ENCODE measurements around the gene TPM3. TPM values are rescaled to one million over a fixed set of nuclear protein-coding genes. Genes with fewer than 3 reads are reported as not detected.
"Not testable (repeated sequence)": the region's sequence is repeated elsewhere in the genome, so short reads cannot be mapped to it uniquely, and the experiment has no call there.

Gene TPM3
- total and polyA plus RNA-seq, 7 donors: 68.1 to 456 (median 175) TPM

DNA sequence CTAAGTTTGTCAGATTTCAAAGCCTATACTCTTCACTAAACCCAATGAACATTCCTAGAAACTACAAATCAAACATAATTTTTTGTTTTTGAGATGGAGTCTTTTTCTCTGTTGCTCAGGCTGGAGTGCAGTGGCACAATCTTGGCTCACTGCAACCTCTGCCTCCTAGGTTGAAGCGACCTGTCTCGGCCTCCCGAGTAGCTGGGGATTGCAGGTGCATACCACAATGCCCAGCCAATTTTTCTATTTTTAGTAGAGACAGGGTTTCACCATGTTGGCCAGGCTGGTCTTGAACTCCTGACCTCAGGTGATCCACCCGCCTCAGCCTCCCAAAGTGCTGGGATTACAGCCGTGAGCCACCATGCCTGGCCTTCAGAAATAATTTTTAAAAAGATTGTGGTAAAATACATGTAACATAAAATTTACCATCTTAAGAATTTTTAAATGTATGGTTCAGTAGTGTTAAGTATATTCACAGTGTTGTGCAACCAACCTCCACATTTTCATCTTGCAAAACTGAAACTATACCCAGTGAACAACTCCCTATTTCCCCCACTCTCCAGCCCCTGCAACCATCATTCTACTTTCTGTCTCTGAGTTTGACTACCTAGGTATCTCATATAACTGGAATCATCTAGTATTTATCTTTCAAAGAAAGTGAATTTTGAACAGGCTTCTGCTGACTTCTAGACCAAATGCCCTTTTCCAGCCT, 16.9 kb upstream of the TPM3 start:
- no peaks in the 10 kb centered on the region for H3K4me1 ChIP-seq
- H3K4me3 ChIP-seq: no peak overlapping the region
- DNase-seq: no peak
- 92 to 96% methylated on average over 5 of the region's 5 CpGs for WGBS, 2 donors
- no peak overlapping the region for H3K27ac ChIP-seq
- intact Hi-C loops (cut with DNase I): no loop called here
- H3K27me3 ChIP-seq: no peaks in the 10 kb centered on the region
- H3K9me3 ChIP-seq: no peaks in the 10 kb centered on the region
- TF ChIP-seq EP300 (IDR thresholded peaks at IDR 0.05): no peak
- no peak for TF ChIP-seq CTCF (IDR thresholded peaks at IDR 0.05)
- no peak for TF ChIP-seq POLR2A (IDR thresholded peaks at IDR 0.05)
- no peak for TF ChIP-seq POLR2AphosphoS5 (IDR thresholded peaks at IDR 0.05)
- H3K36me3 ChIP-seq: peaks cover 62 to 88% (median 67%) of the 10 kb centered on the region in 4 donors

DNA sequence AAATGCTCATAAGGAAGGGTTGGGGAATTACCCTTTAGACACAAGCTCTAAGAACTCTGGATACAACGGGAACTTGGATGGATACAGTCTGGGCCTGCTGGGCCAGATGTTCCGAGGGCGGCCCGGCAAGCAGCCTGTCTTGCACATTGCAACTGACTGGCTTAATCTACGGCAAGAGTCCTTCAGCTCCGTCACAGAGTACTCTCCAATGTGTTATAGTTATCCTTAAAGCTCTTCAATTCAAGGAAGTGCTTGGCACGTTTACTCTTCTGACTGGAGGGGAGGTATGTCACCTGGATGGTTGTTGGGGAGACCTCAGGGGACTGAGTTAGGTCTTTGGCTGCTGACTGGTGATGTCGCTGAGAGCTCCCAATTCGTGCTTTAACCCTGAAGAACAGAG, 15.4 kb upstream of the TPM3 start:
- H3K27me3 ChIP-seq: no peaks in the 10 kb centered on the region
- no peak overlapping the region for H3K4me3 ChIP-seq
- TF ChIP-seq EP300 (IDR thresholded peaks at IDR 0.05): no peak
- no peak for TF ChIP-seq POLR2AphosphoS5 (IDR thresholded peaks at IDR 0.05)
- TF ChIP-seq POLR2A (IDR thresholded peaks at IDR 0.05): no peak
- no peak for TF ChIP-seq CTCF (IDR thresholded peaks at IDR 0.05)
- no peaks in the 10 kb centered on the region for H3K4me1 ChIP-seq
- DNase-seq: no peak
- no peak overlapping the region for H3K27ac ChIP-seq
- H3K36me3 ChIP-seq: peaks cover 48 to 72% (median 53%) of the 10 kb centered on the region in 4 donors
- 88 to 89% methylated on average over 9 of the region's 9 CpGs for WGBS, 2 donors
- H3K9me3 ChIP-seq: no peaks in the 10 kb centered on the region
- intact Hi-C loops (cut with DNase I): no loop called here

DNA sequence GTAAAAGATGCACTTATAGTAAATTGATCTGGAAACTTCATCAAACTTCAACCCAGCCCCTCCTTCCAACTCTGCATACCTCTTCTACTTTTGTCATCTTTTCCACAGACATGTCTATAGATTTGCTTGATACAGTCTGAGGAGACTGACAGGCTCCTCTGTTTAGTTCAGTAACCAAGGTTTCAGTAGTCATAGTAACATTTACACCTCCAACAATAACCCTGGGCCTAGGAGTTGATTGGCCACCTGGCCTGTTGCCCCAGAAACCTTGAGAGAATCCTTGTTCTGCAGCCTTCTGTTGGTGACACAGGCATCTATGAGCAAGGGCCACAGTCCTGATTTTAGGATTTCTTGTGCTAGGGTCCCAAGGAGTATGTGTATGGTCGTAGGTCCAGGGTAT, 14.3 kb upstream of the TPM3 start, which contains the start of gene CFAP141:
TSS of gene CFAP141 (minus strand) at position 138 of the 400 bp plus-strand sequence. CDS start at position 112, 26 bp downstream.
- H3K27me3 ChIP-seq: no peaks in the 10 kb centered on the region
- 87 to 91% methylated on average over 1 of the region's 1 CpG for WGBS, 2 donors
- H3K4me3 ChIP-seq: no peak within 1 kb of the TSS
- DNase-seq: no peak
- intact Hi-C loops (cut with DNase I): no loop called here
- H3K27ac ChIP-seq: no peak within 1 kb of the TSS
- no peak for TF ChIP-seq POLR2AphosphoS5 (IDR thresholded peaks at IDR 0.05)
- TF ChIP-seq POLR2A (IDR thresholded peaks at IDR 0.05): no peak
- no peaks in the 10 kb centered on the region for H3K4me1 ChIP-seq
- no peaks in the 10 kb centered on the region for H3K9me3 ChIP-seq
- peaks cover 38 to 62% (median 43%) of the 10 kb centered on the region in 4 donors for H3K36me3 ChIP-seq

- H3K4me3 ChIP-seq; H3K27ac ChIP-seq; H3K9me3 ChIP-seq; DNase-seq; intact Hi-C loops (cut with DNase I); H3K27me3 ChIP-seq; H3K4me1 ChIP-seq: not testable (repeated sequence)
- peaks cover 35 to 58% (median 41%) of the 10 kb centered on the region in 4 donors for H3K36me3 ChIP-seq
- WGBS, 2 donors: 91 to 94% methylated on average over 11 of the region's 11 CpGs
Observed at GRCh38 chr1:154205778-154206177, 13.9 kb upstream of the TPM3 start.

DNA sequence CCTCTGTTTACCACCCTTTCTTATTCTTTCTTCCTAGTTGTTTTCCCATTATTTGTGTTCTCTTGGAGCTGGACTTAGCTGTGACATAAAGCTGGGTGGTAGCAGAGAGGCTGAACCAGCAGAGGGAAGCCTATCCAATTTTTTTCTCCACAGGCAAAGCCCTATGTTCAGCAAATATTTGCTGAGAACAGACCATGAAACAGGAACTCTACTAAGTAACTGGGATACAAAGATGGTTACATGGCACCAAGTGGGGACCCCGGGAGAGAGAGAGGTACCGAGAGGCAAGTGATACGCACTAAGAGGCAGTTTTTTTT, 7.6 kb upstream of the TPM3 start:
- Histone ChIP-seq H3K4me1 (peaks cover 0 to 5% (median 0%) of the 10 kb centered on the region in 4 donors), H3K4me3 (no peak overlapping the region), H3K36me3 (no peaks in the 10 kb centered on the region), H3K27ac (no peak overlapping the region), H3K27me3 (no peaks in the 10 kb centered on the region), H3K9me3 (no peaks in the 10 kb centered on the region)
- 89 to 93% methylated on average over 3 of the region's 3 CpGs for WGBS, 2 donors
- intact Hi-C loops (cut with DNase I): loop anchor here (5.0 kb wide), 1 partner anchor 73 kb away; the partner anchor contains the start of gene HAX1
- no peak for TF ChIP-seq EP300 (IDR thresholded peaks at IDR 0.05)
- TF ChIP-seq POLR2A (IDR thresholded peaks at IDR 0.05): no peak
- TF ChIP-seq POLR2AphosphoS5 (IDR thresholded peaks at IDR 0.05): no peak
- no peak for TF ChIP-seq CTCF (IDR thresholded peaks at IDR 0.05)
- no peak for DNase-seq

Data from sigmoid colon (tissue), 7 donors.